Measurements from ENCODE around the gene GNG7.

DNA sequence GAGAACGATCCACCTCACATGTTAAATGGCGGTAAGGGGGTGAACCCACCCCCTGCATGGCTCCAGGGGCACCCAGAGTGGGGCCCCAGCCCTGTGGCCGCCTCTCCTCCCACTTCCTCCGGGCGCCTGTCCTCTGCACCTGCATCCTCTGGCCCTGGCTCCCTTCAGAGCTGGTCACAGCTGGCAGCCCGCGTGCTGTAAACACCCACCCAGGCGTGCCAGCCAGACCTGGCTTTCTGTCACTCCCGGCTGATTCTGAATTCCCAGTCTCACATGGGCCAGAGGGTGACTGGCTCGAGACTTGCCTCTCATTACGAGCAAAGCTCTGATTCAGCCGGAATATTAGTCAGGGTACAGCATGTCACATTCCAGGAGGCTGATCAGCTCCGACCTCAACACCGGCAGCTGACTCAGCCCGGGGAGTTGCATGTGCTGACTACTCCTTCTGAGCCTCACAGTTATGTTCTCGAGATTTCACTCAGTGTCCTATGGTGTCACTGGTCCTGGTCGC, 75.1 kb downstream of the GNG7 start:
- no peak for TF ChIP-seq CTCF (IDR thresholded peaks at IDR 0.05)
- TF ChIP-seq POLR2A (IDR thresholded peaks at IDR 0.05) = no peak

Data from suprapubic skin (tissue), 3 donors.